Measurements from ENCODE around the gene TOM1L1. TPM values are rescaled to one million over a fixed set of nuclear protein-coding genes. Genes with fewer than 3 reads are reported as not detected.

TOM1L1 gene
- total RNA-seq, 4 donors from 2014 or later: 28.4 to 41.6 (median 30.0) TPM

DNA sequence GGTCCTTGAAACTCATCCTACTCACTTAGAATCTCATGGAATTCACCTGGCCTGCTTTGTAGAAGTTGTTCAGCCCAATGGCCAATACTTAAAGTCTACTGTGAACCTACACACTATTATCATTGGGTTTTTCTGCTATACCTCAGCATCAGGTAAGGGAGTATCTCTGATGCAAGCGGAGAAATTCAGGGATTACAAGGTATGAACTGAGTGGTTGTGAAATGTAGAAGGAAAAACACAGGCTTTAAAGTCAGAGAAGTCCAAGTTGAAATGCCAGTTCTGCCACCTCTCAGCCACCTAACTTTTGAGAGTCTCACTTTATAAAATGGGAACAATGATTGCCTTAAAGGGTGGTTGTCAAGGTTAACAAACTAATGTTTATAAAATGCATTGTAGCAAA lies 36.8 kb downstream of the TOM1L1 start:
- no peak for ATAC-seq
- Histone ChIP-seq H3K27ac (no peak overlapping the region), H3K9me3 (no peaks in the 10 kb centered on the region), H3K4me1 (no peaks in the 10 kb centered on the region), H3K27me3 (no peaks in the 10 kb centered on the region), H3K36me3 (peaks cover 0 to 68% of the 10 kb centered on the region in 2 donors), H3K4me3 (no peak overlapping the region)
- TF ChIP-seq POLR2AphosphoS5 (IDR thresholded peaks at IDR 0.05): no peak
- TF ChIP-seq, protein P1, sequence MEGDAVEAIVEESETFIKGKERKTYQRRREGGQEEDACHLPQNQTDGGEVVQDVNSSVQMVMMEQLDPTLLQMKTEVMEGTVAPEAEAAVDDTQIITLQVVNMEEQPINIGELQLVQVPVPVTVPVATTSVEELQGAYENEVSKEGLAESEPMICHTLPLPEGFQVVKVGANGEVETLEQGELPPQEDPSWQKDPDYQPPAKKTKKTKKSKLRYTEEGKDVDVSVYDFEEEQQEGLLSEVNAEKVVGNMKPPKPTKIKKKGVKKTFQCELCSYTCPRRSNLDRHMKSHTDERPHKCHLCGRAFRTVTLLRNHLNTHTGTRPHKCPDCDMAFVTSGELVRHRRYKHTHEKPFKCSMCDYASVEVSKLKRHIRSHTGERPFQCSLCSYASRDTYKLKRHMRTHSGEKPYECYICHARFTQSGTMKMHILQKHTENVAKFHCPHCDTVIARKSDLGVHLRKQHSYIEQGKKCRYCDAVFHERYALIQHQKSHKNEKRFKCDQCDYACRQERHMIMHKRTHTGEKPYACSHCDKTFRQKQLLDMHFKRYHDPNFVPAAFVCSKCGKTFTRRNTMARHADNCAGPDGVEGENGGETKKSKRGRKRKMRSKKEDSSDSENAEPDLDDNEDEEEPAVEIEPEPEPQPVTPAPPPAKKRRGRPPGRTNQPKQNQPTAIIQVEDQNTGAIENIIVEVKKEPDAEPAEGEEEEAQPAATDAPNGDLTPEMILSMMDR (IDR thresholded peaks at IDR 0.05): no peak
- no peak for TF ChIP-seq EP300 (IDR thresholded peaks at IDR 0.05)
- no peak for TF ChIP-seq POLR2A (IDR thresholded peaks at IDR 0.05)
- 90% methylated on average over 1 of the region's 1 CpG; no CpG with 5 or more reads in 1 of the 2 donors for WGBS, 2 donors (ENCODE audit: low coverage in 1 of 2)

DNA sequence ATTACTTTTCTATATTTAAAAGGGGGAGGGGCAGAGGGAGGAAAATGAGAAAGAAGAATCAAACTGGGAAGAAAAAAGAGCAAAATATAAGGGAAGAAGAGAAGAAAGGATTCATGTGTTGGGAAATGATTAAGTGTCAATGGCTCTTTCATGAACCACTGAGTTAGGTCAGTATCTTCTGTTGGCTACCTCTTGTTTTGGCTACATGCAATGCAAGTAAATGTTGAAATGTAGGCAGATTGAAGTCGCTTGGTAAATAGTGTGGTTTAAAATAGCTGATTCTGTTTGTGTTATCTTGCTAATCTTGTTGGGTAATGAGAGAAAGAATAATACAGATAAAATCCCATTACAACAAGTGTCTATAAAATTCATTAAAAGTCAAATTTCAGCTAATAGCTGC lies 40.6 kb downstream of the TOM1L1 start:
- WGBS, 2 donors (ENCODE audit: low coverage in 1 of 2): 89 to 91% methylated on average over 1 of the region's 1 CpG

DNA sequence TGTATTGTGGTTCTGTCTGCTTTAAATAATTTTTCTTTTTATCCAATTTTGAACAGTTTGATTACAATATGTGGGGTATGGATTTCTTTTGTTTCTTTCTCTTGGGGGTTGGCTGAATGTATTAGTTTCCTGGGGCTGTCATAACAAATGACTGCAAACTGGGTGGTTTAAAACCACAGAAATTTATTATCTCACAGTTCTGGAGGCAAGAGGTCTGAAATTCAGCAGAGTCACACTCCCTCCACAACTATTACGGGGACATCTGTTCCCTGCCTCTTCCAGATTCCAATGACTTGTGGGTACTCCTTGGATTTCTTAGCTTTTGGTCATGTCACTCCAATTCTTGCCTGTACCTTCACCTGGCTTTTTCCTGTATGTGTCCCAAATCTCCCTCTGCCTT lies 44.1 kb downstream of the TOM1L1 start:
- no peak for ATAC-seq
- Histone ChIP-seq H3K27ac (no peak overlapping the region), H3K36me3 (peaks cover 0 to 19% of the 10 kb centered on the region in 2 donors), H3K9me3 (no peaks in the 10 kb centered on the region), H3K27me3 (no peaks in the 10 kb centered on the region), H3K4me3 (no peak overlapping the region), H3K4me1 (no peaks in the 10 kb centered on the region)
- 65 to 100% methylated on average over 1 of the region's 1 CpG for WGBS, 2 donors (ENCODE audit: low coverage in 1 of 2)
- TF ChIP-seq POLR2AphosphoS5 (IDR thresholded peaks at IDR 0.05): no peak
- TF ChIP-seq, protein P1 (IDR thresholded peaks at IDR 0.05): no peak
- no peak for TF ChIP-seq EP300 (IDR thresholded peaks at IDR 0.05)
- TF ChIP-seq POLR2A (IDR thresholded peaks at IDR 0.05): no peak

More for the DNA sequence above, 40.6 kb downstream of the TOM1L1 start:
- no peaks in the 10 kb centered on the region for H3K9me3 ChIP-seq
- no peak for ATAC-seq
- H3K27me3 ChIP-seq: no peaks in the 10 kb centered on the region
- no peaks in the 10 kb centered on the region for H3K4me1 ChIP-seq
- no peak overlapping the region for H3K27ac ChIP-seq
- peaks cover 0 to 33% of the 10 kb centered on the region in 2 donors for H3K36me3 ChIP-seq
- no peak for TF ChIP-seq POLR2AphosphoS5 (IDR thresholded peaks at IDR 0.05)
- TF ChIP-seq POLR2A (IDR thresholded peaks at IDR 0.05): no peak
- TF ChIP-seq EP300 (IDR thresholded peaks at IDR 0.05): no peak
- TF ChIP-seq, protein P1 (IDR thresholded peaks at IDR 0.05): no peak
- H3K4me3 ChIP-seq: no peak overlapping the region

DNA sequence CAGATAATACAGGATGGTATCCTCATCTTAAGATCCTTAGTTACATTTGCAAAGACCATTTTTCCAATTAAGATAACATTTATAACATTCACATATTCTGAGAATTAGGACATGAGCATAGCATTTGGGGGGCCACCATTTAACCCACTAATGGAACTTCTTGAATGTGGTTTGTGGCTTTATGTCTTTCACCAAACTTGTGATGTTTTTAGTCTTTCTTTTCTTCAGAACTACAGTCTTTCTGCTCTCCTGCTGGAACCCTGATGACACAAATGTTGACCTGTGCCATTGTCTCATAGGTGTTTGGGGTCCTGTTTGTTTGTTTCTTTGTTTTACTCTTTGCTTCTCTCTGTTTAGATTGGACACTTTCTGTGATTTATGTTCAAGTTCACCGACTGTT lies 44.6 kb downstream of the TOM1L1 start:
- Histone ChIP-seq H3K9me3 (no peaks in the 10 kb centered on the region), H3K27ac (no peak overlapping the region), H3K4me3 (no peak overlapping the region), H3K27me3 (no peaks in the 10 kb centered on the region), H3K4me1 (no peaks in the 10 kb centered on the region), H3K36me3 (peaks cover 0 to 16% of the 10 kb centered on the region in 2 donors)
- TF ChIP-seq, protein P1 (IDR thresholded peaks at IDR 0.05): no peak
- TF ChIP-seq POLR2A (IDR thresholded peaks at IDR 0.05): no peak
- no peak for TF ChIP-seq POLR2AphosphoS5 (IDR thresholded peaks at IDR 0.05)
- TF ChIP-seq EP300 (IDR thresholded peaks at IDR 0.05): no peak
- 47% methylated on average over 1 of the region's 1 CpG; no CpG with 5 or more reads in 1 of the 2 donors for WGBS, 2 donors (ENCODE audit: low coverage in 1 of 2)
- ATAC-seq: no peak

DNA sequence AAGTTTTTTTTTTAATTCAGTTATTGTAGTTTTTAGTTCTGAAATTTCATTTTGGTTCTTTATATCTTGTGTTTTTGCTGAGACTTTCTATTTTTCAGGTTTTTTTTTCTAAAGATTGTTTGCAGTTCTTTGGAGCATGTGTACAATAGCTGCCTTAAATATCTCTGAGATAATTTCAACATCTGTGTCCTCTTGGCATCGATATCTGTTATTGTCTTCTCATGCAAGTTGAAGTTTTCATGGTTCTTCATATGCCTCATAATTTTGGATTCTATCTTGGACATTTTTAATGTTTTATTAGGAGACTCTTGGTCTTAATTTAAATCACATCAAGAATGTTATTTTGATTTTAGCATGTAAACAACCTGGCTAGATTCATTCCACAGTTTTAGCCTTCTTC lies 45.0 kb downstream of the TOM1L1 start:
- Histone ChIP-seq H3K36me3 (peaks cover 0 to 20% of the 10 kb centered on the region in 2 donors), H3K9me3 (no peaks in the 10 kb centered on the region), H3K27ac (no peak overlapping the region), H3K4me1 (no peaks in the 10 kb centered on the region), H3K4me3 (no peak overlapping the region), H3K27me3 (no peaks in the 10 kb centered on the region)
- ATAC-seq: no peak
- no peak for TF ChIP-seq POLR2AphosphoS5 (IDR thresholded peaks at IDR 0.05)
- TF ChIP-seq EP300 (IDR thresholded peaks at IDR 0.05): no peak
- no peak for TF ChIP-seq POLR2A (IDR thresholded peaks at IDR 0.05)
- 75 to 100% methylated on average over 1 of the region's 1 CpG for WGBS, 2 donors (ENCODE audit: low coverage in 1 of 2)

Measured in gastroesophageal sphincter (tissue), 4 donors.